MM.1S (cell line): ENCODE measurements around the gene MEMO1.

Experiments
- CTCF ChIP-seq: fragments of 300-600 bp; sonication (generic); IDR thresholded peaks from 2 replicates; pipeline ENCODE4 v1.5.1; 2016; ENCODE audit warnings: antibody characterized with exemption, low read length, mixed read lengths
- EZH2 ChIP-seq: fragments of 300-600 bp; sonication (generic); optimal IDR thresholded peaks from 2 replicates; pipeline ENCODE3; 2017; ENCODE audit warnings: low read depth, mild to moderate bottlenecking, antibody characterized with exemption, low read length, mixed read lengths
- EZH2phosphoT487 ChIP-seq: fragments of 300-600 bp; sonication (generic); IDR thresholded peaks from 2 replicates; pipeline ENCODE4 v1.6.1; 2018; ENCODE audit warnings: antibody characterized with exemption, low read length

GRCh38 chr2:32012872-32013271, 2.1 kb upstream of the MEMO1 start:
- TF ChIP-seq CTCF (no peak), EZH2phosphoT487 (no peak), EZH2 (no peak)
